ENCODE measurements around the gene SEC23A. TPM values are rescaled to one million over a fixed set of nuclear protein-coding genes. Genes with fewer than 3 reads are reported as not detected.

SEC23A gene
- total and polyA plus RNA-seq, 2 of the 13 experiments (the other 11 are each of a cell fraction or from before 2014, with no cell fraction given), result 403 to 887 TPM

- peak; percentile 89 for TF ChIP-seq MEIS2 (CRISPR knock-in tag; IDR thresholded peaks at IDR 0.05)
- TF ChIP-seq KAT7 (CRISPR knock-in tag; IDR thresholded peaks at IDR 0.05; ENCODE audit: borderline replicate concordance), result peak; percentile 87; the same call in 1 of the 2 replicates
- TF ChIP-seq TCF12 (IDR thresholded peaks at IDR 0.05), result no peak
- TF ChIP-seq TCF12 (CRISPR knock-in tag; IDR thresholded peaks at IDR 0.05), result 0 out of 2 replicates have a peak, but pooled peaks have one; percentile 12
- TF ChIP-seq CAMTA2 (CRISPR knock-in tag; IDR thresholded peaks at IDR 0.05; ENCODE audit: borderline replicate concordance), result peak; percentile 91; the same call in 1 of the 2 replicates
- TF ChIP-seq ZBTB38 (CRISPR knock-in tag; IDR thresholded peaks at IDR 0.05), result peak; percentile 92
- 0 out of 2 replicates have a peak, but pooled peaks have one; percentile 67 for TF ChIP-seq RERE (CRISPR knock-in tag; IDR thresholded peaks at IDR 0.05; ENCODE audit: low read depth)
- TF ChIP-seq ZSCAN25 (CRISPR knock-in tag; IDR thresholded peaks at IDR 0.05), result no peak; the same call in 1 of the 2 replicates
- TF ChIP-seq SMARCC2 (IDR thresholded peaks at IDR 0.05), result no peak
- peak; percentile 97 for TF ChIP-seq ZSCAN31 (CRISPR knock-in tag; IDR thresholded peaks at IDR 0.05; ENCODE audit: low read depth)
- TF ChIP-seq SSRP1 (CRISPR knock-in tag; IDR thresholded peaks at IDR 0.05), result peak; percentile 81; the same call in 1 of the 2 replicates
- TF ChIP-seq ZNF280B (CRISPR knock-in tag; IDR thresholded peaks at IDR 0.05; ENCODE audit: borderline replicate concordance), result peak; percentile 100
- TF ChIP-seq ZNF432 (CRISPR knock-in tag; IDR thresholded peaks at IDR 0.05; ENCODE audit: borderline replicate concordance), result no peak
- peak; percentile 81 for TF ChIP-seq GABPB1 (CRISPR knock-in tag; IDR thresholded peaks at IDR 0.05)
- no peak for TF ChIP-seq ZEB1 (IDR thresholded peaks at IDR 0.05; ENCODE audit: insufficient replicate concordance, low read depth)
- peak; percentile 89 for TF ChIP-seq TFDP2 (CRISPR knock-in tag; IDR thresholded peaks at IDR 0.05)
- TF ChIP-seq HOXD1 (CRISPR knock-in tag; IDR thresholded peaks at IDR 0.05), result peak; percentile 95; the same call in 1 of the 2 replicates
- peak; percentile 86 for TF ChIP-seq MED1 (CRISPR knock-in tag; IDR thresholded peaks at IDR 0.05)
- peak; percentile 99 for TF ChIP-seq ZNF619 (CRISPR knock-in tag; IDR thresholded peaks at IDR 0.05)
- TF ChIP-seq BCL3 (CRISPR knock-in tag; IDR thresholded peaks at IDR 0.05), result peak; percentile 88; the same call in 1 of the 2 replicates
- peak; percentile 27; the same call in 1 of the 2 replicates for TF ChIP-seq TOE1 (CRISPR knock-in tag; IDR thresholded peaks at IDR 0.05)
Observed at GRCh38 chr14:39114073-39114838, 11.2 kb upstream of the SEC23A start, which contains the start of gene GEMIN2 (continued).
